GM18499 (cell line): ENCODE measurements around the gene RGL1.

ENCODE experiments used
- ATAC-seq: cut with Tn5 transposase; IDR thresholded peaks from one replicate; pipeline ENCODE4 v1.9.1; 2021; ENCODE audit warnings: moderate number of reproducible peaks; ENCODE audit not compliant: insufficient read depth, unreplicated experiment

Gene RGL1

GRCh38 chr1:183942933-183943693 lies 138.2 kb downstream of the RGL1 start:
- peak; percentile 63 for ATAC-seq

- ATAC-seq, result no peak
Measured at GRCh38 chr1:183945428-183946319, 140.8 kb downstream of the RGL1 start.

- ATAC-seq, result no peak
Measured at GRCh38 chr1:183946320-183946613, 141.3 kb downstream of the RGL1 start.

GRCh38 chr1:183947988-183948387 lies 143.1 kb downstream of the RGL1 start:
- ATAC-seq, result no peak

- ATAC-seq, result no peak
Measured at GRCh38 chr1:183952101-183952500, 147.2 kb downstream of the RGL1 start.

GRCh38 chr1:183953031-183953430 lies 148.1 kb downstream of the RGL1 start:
- ATAC-seq, result no peak

GRCh38 chr1:183954496-183954895 lies 149.6 kb downstream of the RGL1 start:
- ATAC-seq, result no peak

GRCh38 chr1:183956559-183957188 lies 151.8 kb downstream of the RGL1 start:
- peak; percentile 99 for ATAC-seq

- ATAC-seq, result no peak
Measured at GRCh38 chr1:183957216-183957830, 152.4 kb downstream of the RGL1 start.

- no peak for ATAC-seq
Measured at GRCh38 chr1:183958958-183959357, 154.0 kb downstream of the RGL1 start.

- ATAC-seq, result no peak
Measured at GRCh38 chr1:183961132-183961531, 156.2 kb downstream of the RGL1 start.

GRCh38 chr1:183962903-183963302 lies 158.0 kb downstream of the RGL1 start:
- no peak for ATAC-seq

- ATAC-seq, result no peak
Measured at GRCh38 chr1:183965726-183966125, 160.8 kb downstream of the RGL1 start.

- no peak for ATAC-seq
Measured at GRCh38 chr1:183966487-183966886, 161.6 kb downstream of the RGL1 start.

- ATAC-seq, result no peak
Measured at GRCh38 chr1:183967914-183968313, 163.0 kb downstream of the RGL1 start.

- no peak for ATAC-seq
Measured at GRCh38 chr1:183968386-183968785, 163.5 kb downstream of the RGL1 start.

GRCh38 chr1:183970516-183971300 lies 165.8 kb downstream of the RGL1 start:
- ATAC-seq, result no peak

- no peak for ATAC-seq
Measured at GRCh38 chr1:183975651-183976050, 170.7 kb downstream of the RGL1 start.

GRCh38 chr1:183977717-183978116 lies 172.8 kb downstream of the RGL1 start:
- ATAC-seq, result no peak
